Measurements from ENCODE around the gene TGFB2. TPM values are rescaled to one million over a fixed set of nuclear protein-coding genes. Genes with fewer than 3 reads are reported as not detected.

TGFB2 gene
- total RNA-seq, 1 donor from 2014 or later, result 10.2 TPM

GRCh38 chr1:218349348-218350034, 4.4 kb downstream of the TGFB2 start:
- no peaks in the 10 kb centered on the region for H3K27me3 ChIP-seq (ENCODE audit: low read depth)
- H3K36me3 ChIP-seq, result no peaks in the 10 kb centered on the region
- H3K27ac ChIP-seq, result peak overlapping the region; percentile 81
- TF ChIP-seq CTCF (IDR thresholded peaks at IDR 0.05), result no peak
- ATAC-seq (no peak), DNase-seq (no peak)
- intact Hi-C loops (cut with DNase I), result loop anchor here (5.0 kb wide), 1 partner anchor 148 kb away; no protein-coding TSS in a partner anchor
- H3K4me3 ChIP-seq, result peak overlapping the region; percentile 64
- no peaks in the 10 kb centered on the region for H3K9me3 ChIP-seq
- H3K4me1 ChIP-seq, result peaks cover 22% of the 10 kb centered on the region

GRCh38 chr1:218350035-218350525, 4.9 kb downstream of the TGFB2 start:
- peak overlapping the region; percentile 81 for H3K27ac ChIP-seq

GRCh38 chr1:218350801-218351266, 5.7 kb downstream of the TGFB2 start:
- DNase-seq (no peak), ATAC-seq (no peak)
- Histone ChIP-seq H3K27me3 (ENCODE audit: low read depth) (no peaks in the 10 kb centered on the region), H3K9me3 (no peaks in the 10 kb centered on the region), H3K27ac (peak overlapping the region; percentile 81), H3K36me3 (no peaks in the 10 kb centered on the region), H3K4me1 (peaks cover 22% of the 10 kb centered on the region), H3K4me3 (peak overlapping the region; percentile 38)
- intact Hi-C loops (cut with DNase I), result loop anchor here (5.0 kb wide), 1 partner anchor 146 kb away; no protein-coding TSS in a partner anchor
- TF ChIP-seq CTCF (IDR thresholded peaks at IDR 0.05), result no peak

More at GRCh38 chr1:218350035-218350525, 4.9 kb downstream of the TGFB2 start:
- H3K36me3 ChIP-seq, result no peaks in the 10 kb centered on the region
- no peaks in the 10 kb centered on the region for H3K27me3 ChIP-seq (ENCODE audit: low read depth)
- TF ChIP-seq CTCF (IDR thresholded peaks at IDR 0.05), result no peak
- ATAC-seq, result no peak
- peaks cover 22% of the 10 kb centered on the region for H3K4me1 ChIP-seq
- H3K9me3 ChIP-seq, result no peaks in the 10 kb centered on the region
- intact Hi-C loops (cut with DNase I), result loop anchor here (5.0 kb wide), 1 partner anchor 147 kb away; no protein-coding TSS in a partner anchor
- DNase-seq, result no peak
- peak overlapping the region; percentile 64 for H3K4me3 ChIP-seq

GRCh38 chr1:218351391-218352074, 6.4 kb downstream of the TGFB2 start:
- peak; percentile 52 to 68 for ATAC-seq
- Histone ChIP-seq H3K27me3 (ENCODE audit: low read depth) (no peaks in the 10 kb centered on the region), H3K4me3 (peak overlapping the region; percentile 38), H3K36me3 (no peaks in the 10 kb centered on the region), H3K4me1 (peaks cover 22% of the 10 kb centered on the region), H3K9me3 (no peaks in the 10 kb centered on the region), H3K27ac (peak overlapping the region; percentile 81)
- intact Hi-C loops (cut with DNase I), result loop anchor here (5.0 kb wide), 1 partner anchor 146 kb away; no protein-coding TSS in a partner anchor
- DNase-seq, result no peak
- peak; percentile 48 for TF ChIP-seq CTCF (IDR thresholded peaks at IDR 0.05)

GRCh38 chr1:218352075-218352438, 6.9 kb downstream of the TGFB2 start:
- Histone ChIP-seq H3K27ac (peak overlapping the region; percentile 81), H3K9me3 (no peaks in the 10 kb centered on the region), H3K4me1 (peaks cover 22% of the 10 kb centered on the region), H3K36me3 (no peaks in the 10 kb centered on the region), H3K4me3 (no peak overlapping the region), H3K27me3 (ENCODE audit: low read depth) (no peaks in the 10 kb centered on the region)
- ATAC-seq (no peak), DNase-seq (no peak)
- TF ChIP-seq CTCF (IDR thresholded peaks at IDR 0.05), result no peak
- intact Hi-C loops (cut with DNase I), result loop anchor here (5.0 kb wide), 1 partner anchor 145 kb away; no protein-coding TSS in a partner anchor

Data from lower lobe of right lung (tissue), 2 donors.